LNCaP clone FGC (cell line): ENCODE measurements around the gene PLOD3.
"Not testable (repeated sequence)": the region's sequence is repeated elsewhere in the genome, so short reads cannot be mapped to it uniquely, and the experiment has no call there.

Experiments
- DNase-seq: peaks from one replicate; pipeline ENCODE4 v3.0.0-alpha.2; 2011; ENCODE audit warnings: low read depth
- H3K4me3 ChIP-seq: 2 replicates; pipeline ENCODE4 v1.5.1; 2011; ENCODE audit warnings: mild to moderate bottlenecking, low read depth, low read length, control low read depth
- TF ChIP-seq, protein P1 (sequence below): IDR thresholded peaks from 2 replicates; pipeline ENCODE4 v1.5.1; 2012; ENCODE audit warnings: mild to moderate bottlenecking; ENCODE audit not compliant: control insufficient read depth, insufficient read depth; ENCODE audit errors: extremely low read depth

PLOD3 gene

DNA sequence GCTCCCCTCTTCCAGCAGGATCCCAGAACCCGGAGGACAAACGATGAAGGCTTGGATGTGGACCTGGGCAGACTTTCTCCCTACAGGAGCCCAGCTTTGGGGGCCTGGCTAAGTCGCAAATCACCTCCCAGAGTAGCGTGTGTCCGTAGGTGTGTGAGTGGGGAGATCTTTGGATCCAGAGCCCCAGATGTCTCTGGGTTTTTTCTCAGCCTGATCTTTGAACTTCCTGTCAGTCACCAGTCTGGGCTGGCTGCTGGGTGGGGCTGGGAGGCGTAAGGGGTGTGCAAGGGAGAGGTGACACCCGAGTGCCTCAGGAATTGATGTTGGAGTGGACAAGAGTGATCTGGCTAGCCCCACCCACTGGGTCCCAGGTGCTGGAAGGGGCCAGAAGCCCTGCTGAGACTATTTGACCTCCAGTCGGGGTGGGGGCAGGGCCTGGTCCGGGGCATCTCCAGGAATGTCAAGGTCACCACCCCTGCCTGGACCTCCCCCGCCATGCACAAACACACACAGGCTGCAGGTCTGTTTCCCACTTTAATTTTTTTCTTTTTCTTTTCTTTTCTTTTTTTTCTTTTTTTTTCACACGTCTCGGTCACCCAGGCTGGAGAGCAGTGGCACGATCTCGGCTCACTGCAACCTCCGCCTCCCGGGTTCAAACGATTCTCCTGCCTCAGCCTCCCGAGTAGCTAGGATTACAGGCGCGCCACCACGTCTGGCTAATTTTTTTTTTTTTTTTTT is 16.4 kb downstream of the PLOD3 start, which contains the start of gene MOGAT3:
MOGAT3 (minus strand) TSS at position 175 of the 738 bp plus-strand sequence. CDS start 182 bp downstream, outside the sequence.
- no peak within 1 kb of the TSS for H3K4me3 ChIP-seq
- DNase-seq, result no peak
- TF ChIP-seq, protein P1, sequence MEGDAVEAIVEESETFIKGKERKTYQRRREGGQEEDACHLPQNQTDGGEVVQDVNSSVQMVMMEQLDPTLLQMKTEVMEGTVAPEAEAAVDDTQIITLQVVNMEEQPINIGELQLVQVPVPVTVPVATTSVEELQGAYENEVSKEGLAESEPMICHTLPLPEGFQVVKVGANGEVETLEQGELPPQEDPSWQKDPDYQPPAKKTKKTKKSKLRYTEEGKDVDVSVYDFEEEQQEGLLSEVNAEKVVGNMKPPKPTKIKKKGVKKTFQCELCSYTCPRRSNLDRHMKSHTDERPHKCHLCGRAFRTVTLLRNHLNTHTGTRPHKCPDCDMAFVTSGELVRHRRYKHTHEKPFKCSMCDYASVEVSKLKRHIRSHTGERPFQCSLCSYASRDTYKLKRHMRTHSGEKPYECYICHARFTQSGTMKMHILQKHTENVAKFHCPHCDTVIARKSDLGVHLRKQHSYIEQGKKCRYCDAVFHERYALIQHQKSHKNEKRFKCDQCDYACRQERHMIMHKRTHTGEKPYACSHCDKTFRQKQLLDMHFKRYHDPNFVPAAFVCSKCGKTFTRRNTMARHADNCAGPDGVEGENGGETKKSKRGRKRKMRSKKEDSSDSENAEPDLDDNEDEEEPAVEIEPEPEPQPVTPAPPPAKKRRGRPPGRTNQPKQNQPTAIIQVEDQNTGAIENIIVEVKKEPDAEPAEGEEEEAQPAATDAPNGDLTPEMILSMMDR, result no peak

DNA sequence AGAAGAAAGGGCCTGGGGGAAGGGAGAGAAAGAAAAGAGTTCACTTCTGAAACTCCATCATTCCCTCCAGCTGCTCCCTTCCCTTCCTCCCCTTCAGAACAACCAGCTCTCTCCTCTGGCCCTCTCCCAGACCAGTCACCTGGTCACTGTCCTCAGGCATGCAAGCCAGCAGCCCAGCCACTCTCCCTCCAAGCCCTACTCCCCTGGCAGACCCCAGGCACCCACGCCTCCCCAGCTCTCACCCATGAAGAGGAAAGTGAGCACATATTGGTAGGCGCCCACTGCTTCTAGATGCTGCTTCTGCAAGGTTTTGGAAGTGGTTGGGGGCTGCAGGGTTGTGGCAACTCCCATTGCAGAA is 16.9 kb downstream of the PLOD3 start:
- no peak overlapping the region for H3K4me3 ChIP-seq
- TF ChIP-seq, protein P1, result no peak
- no peak for DNase-seq

DNA sequence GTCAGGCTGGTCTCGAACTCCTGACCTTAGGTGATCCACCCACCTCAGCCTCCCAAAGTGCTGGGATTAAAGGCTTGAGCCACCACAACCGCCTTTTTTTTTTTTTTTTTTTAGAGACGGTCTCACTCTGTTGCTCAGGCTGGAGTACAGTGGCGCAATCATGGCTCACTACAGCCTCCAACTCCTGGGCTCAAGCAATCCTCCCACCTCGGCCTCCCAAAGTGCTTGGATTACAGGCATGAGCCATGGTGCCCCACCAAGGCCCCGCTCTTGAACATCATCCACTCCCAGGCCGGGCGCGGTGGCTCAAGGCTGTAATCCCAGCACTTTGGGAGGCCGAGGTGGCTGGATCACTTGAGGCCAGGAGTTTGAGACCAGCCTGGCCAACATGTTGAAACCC is 17.9 kb downstream of the PLOD3 start:
- not testable (repeated sequence) for DNase-seq, H3K4me3 ChIP-seq

DNA sequence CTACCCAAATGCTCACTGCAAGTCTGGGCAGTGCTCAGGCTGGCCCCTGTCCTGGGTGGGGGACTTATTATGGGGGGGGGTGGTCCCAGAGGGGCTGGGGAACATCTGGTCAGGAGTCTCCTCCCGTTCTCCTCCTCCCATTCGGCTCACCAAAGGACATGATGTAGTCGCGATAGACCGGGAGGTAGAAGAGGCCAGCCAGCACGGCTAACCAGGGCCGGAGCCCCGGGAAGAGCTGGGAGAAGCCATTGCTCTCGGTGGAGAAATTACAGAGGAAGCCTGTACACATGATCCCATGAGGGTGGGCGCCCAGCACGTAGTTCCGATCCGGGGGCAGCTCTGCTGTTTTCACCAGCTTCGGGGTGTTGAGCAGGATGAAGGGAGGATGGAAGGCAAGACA is 18.9 kb downstream of the PLOD3 start:
- DNase-seq, result no peak

DNA sequence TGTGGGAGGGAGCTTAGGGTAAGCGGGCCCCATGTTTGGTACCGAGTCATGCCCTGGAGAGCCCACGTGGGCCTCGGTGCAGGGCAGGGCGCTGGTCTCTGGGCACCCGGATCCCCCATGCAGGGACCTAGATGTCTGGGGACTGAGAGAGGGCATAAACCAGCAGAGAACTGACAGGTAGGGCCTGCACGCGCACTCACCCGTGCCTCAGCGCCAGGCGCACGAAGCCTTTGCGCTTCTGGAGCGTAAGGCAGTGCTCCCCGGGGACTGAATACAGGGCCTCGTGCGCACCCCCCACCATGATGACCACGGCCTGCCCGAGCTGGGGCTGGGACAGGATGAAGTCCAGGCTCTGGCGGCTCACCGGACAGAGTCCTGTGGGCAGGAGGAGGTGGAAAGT is 19.4 kb downstream of the PLOD3 start:
- DNase-seq, result no peak
- TF ChIP-seq, protein P1, result no peak

More for the DNA sequence above, 18.9 kb downstream of the PLOD3 start:
- no peak overlapping the region for H3K4me3 ChIP-seq
- TF ChIP-seq, protein P1, result no peak

DNA sequence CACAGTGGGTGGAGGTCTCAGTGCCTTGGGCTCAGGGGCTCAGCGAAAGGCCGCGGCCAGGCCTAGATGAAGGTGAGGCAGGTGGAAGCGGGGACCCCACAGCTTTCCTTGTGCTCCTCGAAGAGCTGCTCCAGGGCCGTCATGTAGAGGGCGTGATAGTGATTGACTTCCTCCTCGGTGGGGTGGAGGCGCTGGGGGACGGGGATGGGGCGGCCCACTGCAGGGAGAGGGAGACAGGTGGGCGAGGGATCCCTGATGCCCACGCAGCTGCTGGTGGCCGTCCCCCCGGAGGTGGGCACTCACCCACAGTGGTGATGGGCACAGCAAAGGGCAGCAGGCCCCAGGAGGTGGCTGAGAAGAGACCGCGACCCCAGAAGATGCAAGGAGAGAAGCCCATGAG is 21.5 kb downstream of the PLOD3 start:
- TF ChIP-seq, protein P1, result no peak
- no peak for DNase-seq

More for the DNA sequence above, 19.4 kb downstream of the PLOD3 start:
- no peak overlapping the region for H3K4me3 ChIP-seq

DNA sequence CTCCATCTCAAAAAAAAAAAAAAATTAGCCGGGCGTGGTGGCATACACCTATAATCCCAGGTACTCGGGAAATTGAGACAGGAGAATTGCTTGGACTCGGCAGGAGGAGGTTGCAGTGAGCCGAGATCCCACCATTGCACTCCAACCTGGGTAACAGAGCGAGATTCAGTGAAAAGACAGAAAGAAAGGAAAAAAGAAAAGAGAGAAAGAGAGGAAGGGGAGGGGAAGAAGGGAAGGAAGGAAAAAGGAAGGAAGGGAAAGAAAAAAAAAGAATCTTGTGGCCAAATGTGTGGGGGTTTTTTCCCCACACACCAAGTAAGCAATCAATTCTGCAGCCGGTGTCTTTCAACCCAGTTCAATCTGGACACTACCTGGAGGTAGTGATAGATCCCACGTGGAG is 28.3 kb downstream of the PLOD3 start:
- no peak for DNase-seq
- H3K4me3 ChIP-seq, result no peak overlapping the region
- TF ChIP-seq, protein P1, result no peak

More for the DNA sequence above, 21.5 kb downstream of the PLOD3 start:
- H3K4me3 ChIP-seq, result no peak overlapping the region
